Measurements from ENCODE around the gene GFY. TPM values are rescaled to one million over a fixed set of nuclear protein-coding genes. Genes with fewer than 3 reads are reported as not detected.
A peak's percentile ranks its signal among the peaks of the same experiment; 100 is the strongest.

The GFY gene
- total and polyA plus RNA-seq, 5 experiments from 2014 or later = not detected

GRCh38 chr19:49422407-49423070 is 2.6 kb upstream of the GFY start:
- ATAC-seq (peak; percentile 40 to 45), DNase-seq (peak in 4 of 10 donors; percentile 21 to 51 (median 46))
- peaks cover 0 to 2% (median 0%) of the 10 kb centered on the region in 9 donors for H3K9me3 Mint-ChIP-seq
- peaks cover 0 to 10% (median 0%) of the 10 kb centered on the region in 3 donors for H3K36me3 Mint-ChIP-seq
- H3K4me3 Mint-ChIP-seq = peak overlapping the region; percentile 69 to 91 (median 78)
- H3K27me3 Mint-ChIP-seq = peaks cover 55 to 100% (median 82%) of the 10 kb centered on the region in 5 donors
- peak overlapping the region in 3 of 10 donors; percentile 7 to 86 (median 74) for H3K27ac Mint-ChIP-seq
- peaks cover 45 to 62% (median 53%) of the 10 kb centered on the region in 4 donors for H3K4me1 Mint-ChIP-seq
- POLR2A ChIA-PET = interaction anchor here (1.5 kb wide), 1 partner anchor 11 kb away, joined by 4 read pairs; no protein-coding TSS in a partner anchor

GRCh38 chr19:49423071-49423984 is 1.9 kb upstream of the GFY start, which contains the start of gene PTH2:
TSS of gene PTH2 (minus strand) at chr19:49423441. CDS start at chr19:49423339, 102 bp downstream.
- Mint-ChIP-seq H3K9me3 (peaks cover 0 to 2% (median 0%) of the 10 kb centered on the region in 9 donors), H3K4me1 (peaks cover 48 to 66% (median 61%) of the 10 kb centered on the region in 4 donors), H3K27ac (peak within 1 kb of the TSS in 5 of 10 donors; percentile 7 to 86 (median 72)), H3K4me3 (peak within 1 kb of the TSS; percentile 69 to 91 (median 79)), H3K36me3 (peaks cover 0 to 10% (median 0%) of the 10 kb centered on the region in 3 donors), H3K27me3 (peaks cover 57 to 100% (median 83%) of the 10 kb centered on the region in 5 donors)
- POLR2A ChIA-PET = interaction anchor here (1.0 to 3.1 kb wide), 3 partner anchors 10 to 16 kb away, joined by 3 to 11 read pairs (median 4); no protein-coding TSS in a partner anchor
- peak in 1 of 10 donors; percentile 60 for DNase-seq
- peak in 1 of 2 donors; percentile 13 for ATAC-seq

- peaks cover 50 to 71% (median 66%) of the 10 kb centered on the region in 4 donors for H3K4me1 Mint-ChIP-seq
- H3K36me3 Mint-ChIP-seq = peaks cover 0 to 10% (median 0%) of the 10 kb centered on the region in 3 donors
- DNase-seq (peak in 3 of 10 donors; percentile 43 to 55 (median 44)), ATAC-seq (peak; percentile 53 to 61)
- POLR2A ChIA-PET = interaction anchor here (0.7 to 3.1 kb wide), 3 partner anchors 12 to 16 kb away, joined by 3 to 11 read pairs (median 3); no protein-coding TSS in a partner anchor
- H3K27me3 Mint-ChIP-seq = peaks cover 56 to 100% (median 83%) of the 10 kb centered on the region in 5 donors
- peaks cover 0 to 2% (median 0%) of the 10 kb centered on the region in 9 donors for H3K9me3 Mint-ChIP-seq
- H3K27ac Mint-ChIP-seq = peak overlapping the region in 4 of 10 donors; percentile 7 to 72 (median 49)
- H3K4me3 Mint-ChIP-seq = peak overlapping the region; percentile 48 to 81 (median 74)
Measured at GRCh38 chr19:49423985-49424303, 1.2 kb upstream of the GFY start.

GRCh38 chr19:49425922-49426592 is 869 bp downstream of the GFY start:
- peaks cover 54 to 69% (median 64%) of the 10 kb centered on the region in 4 donors for H3K4me1 Mint-ChIP-seq
- ATAC-seq (no peak), DNase-seq (no peak)
- H3K27ac Mint-ChIP-seq = peak overlapping the region in 3 of 10 donors; percentile 2 to 67 (median 41)
- peaks cover 0 to 10% (median 4%) of the 10 kb centered on the region in 3 donors for H3K36me3 Mint-ChIP-seq
- peaks cover 58 to 100% (median 77%) of the 10 kb centered on the region in 5 donors for H3K27me3 Mint-ChIP-seq
- H3K9me3 Mint-ChIP-seq = no peaks in the 10 kb centered on the region
- peak overlapping the region in 7 of 10 donors; percentile 14 to 65 (median 61) for H3K4me3 Mint-ChIP-seq
- POLR2A ChIA-PET = interaction anchor here (0.6 to 3.1 kb wide), 4 partner anchors 9 to 125 kb away, joined by 3 to 11 read pairs (median 3); no protein-coding TSS in a partner anchor

GRCh38 chr19:49427339-49427738 is 2.2 kb downstream of the GFY start:
- ATAC-seq (no peak), DNase-seq (no peak)
- peaks cover 50 to 64% (median 60%) of the 10 kb centered on the region in 4 donors for H3K4me1 Mint-ChIP-seq
- peak overlapping the region in 3 of 10 donors; percentile 41 to 59 (median 47) for H3K27ac Mint-ChIP-seq
- H3K4me3 Mint-ChIP-seq = peak overlapping the region in 6 of 10 donors; percentile 12 to 66 (median 34)
- H3K36me3 Mint-ChIP-seq = peaks cover 0 to 11% (median 4%) of the 10 kb centered on the region in 3 donors
- H3K27me3 Mint-ChIP-seq = peaks cover 57 to 97% (median 73%) of the 10 kb centered on the region in 5 donors
- peaks cover 0 to 5% (median 0%) of the 10 kb centered on the region in 9 donors for H3K9me3 Mint-ChIP-seq
- POLR2A ChIA-PET = interaction anchor here (0.7 to 1.4 kb wide), 4 partner anchors 9 to 21 kb away, joined by 3 to 6 read pairs (median 4); no protein-coding TSS in a partner anchor

GRCh38 chr19:49427855-49428546 is 2.8 kb downstream of the GFY start:
- DNase-seq (peak in 3 of 10 donors; percentile 25 to 39 (median 37)), ATAC-seq (peak; percentile 48 to 52)
- Mint-ChIP-seq H3K36me3 (peaks cover 0 to 11% (median 4%) of the 10 kb centered on the region in 3 donors), H3K4me1 (peaks cover 46 to 62% (median 56%) of the 10 kb centered on the region in 4 donors), H3K27me3 (peaks cover 57 to 97% (median 72%) of the 10 kb centered on the region in 5 donors), H3K9me3 (peaks cover 0 to 5% (median 0%) of the 10 kb centered on the region in 9 donors), H3K27ac (peak overlapping the region in 3 of 10 donors; percentile 7 to 59 (median 53)), H3K4me3 (peak overlapping the region; percentile 50 to 75 (median 62))
- POLR2A ChIA-PET = interaction anchor here (0.7 to 1.4 kb wide), 4 partner anchors 10 to 21 kb away, joined by 3 to 6 read pairs (median 4); no protein-coding TSS in a partner anchor

- DNase-seq (no peak), ATAC-seq (no peak)
- POLR2A ChIA-PET = interaction anchor here (1.4 to 2.1 kb wide), 2 partner anchors 11 to 14 kb away, joined by 3 to 7 read pairs; no protein-coding TSS in a partner anchor
- H3K27ac Mint-ChIP-seq = peak overlapping the region in 1 of 10 donors; percentile 53
- H3K36me3 Mint-ChIP-seq = peaks cover 0 to 11% (median 4%) of the 10 kb centered on the region in 3 donors
- H3K9me3 Mint-ChIP-seq = peaks cover 0 to 5% (median 0%) of the 10 kb centered on the region in 9 donors
- peaks cover 60 to 97% (median 73%) of the 10 kb centered on the region in 5 donors for H3K27me3 Mint-ChIP-seq
- peak overlapping the region in 9 of 10 donors; percentile 29 to 75 (median 60) for H3K4me3 Mint-ChIP-seq
- peaks cover 44 to 64% (median 56%) of the 10 kb centered on the region in 4 donors for H3K4me1 Mint-ChIP-seq
Measured at GRCh38 chr19:49428547-49429451, 3.6 kb downstream of the GFY start.

GRCh38 chr19:49430172-49430677 is 5.0 kb downstream of the GFY start:
- peaks cover 0 to 14% (median 4%) of the 10 kb centered on the region in 3 donors for H3K36me3 Mint-ChIP-seq
- H3K9me3 Mint-ChIP-seq = peaks cover 0 to 5% (median 0%) of the 10 kb centered on the region in 9 donors
- ATAC-seq (no peak), DNase-seq (no peak)
- POLR2A ChIA-PET = interaction anchor here (2.1 kb wide), 1 partner anchor 12 kb away, joined by 7 read pairs; no protein-coding TSS in a partner anchor
- peaks cover 36 to 55% (median 49%) of the 10 kb centered on the region in 4 donors for H3K4me1 Mint-ChIP-seq
- peak overlapping the region in 1 of 10 donors; percentile 14 for H3K27ac Mint-ChIP-seq
- no peak overlapping the region for H3K4me3 Mint-ChIP-seq
- H3K27me3 Mint-ChIP-seq = peaks cover 57 to 92% (median 73%) of the 10 kb centered on the region in 5 donors

- peak in 1 of 2 donors; percentile 39 for ATAC-seq
Measured at GRCh38 chr19:49430678-49431329, 5.6 kb downstream of the GFY start.

More at GRCh38 chr19:49430678-49431329, 5.6 kb downstream of the GFY start:
- POLR2A ChIA-PET = interaction anchor here (0.6 to 2.1 kb wide), 2 partner anchors 12 to 34 kb away, joined by 4 to 7 read pairs; no protein-coding TSS in a partner anchor
- no peak for DNase-seq
- H3K9me3 Mint-ChIP-seq = peaks cover 0 to 5% (median 0%) of the 10 kb centered on the region in 9 donors
- H3K36me3 Mint-ChIP-seq = peaks cover 0 to 14% (median 4%) of the 10 kb centered on the region in 3 donors
- H3K27ac Mint-ChIP-seq = peak overlapping the region in 1 of 10 donors; percentile 52
- peaks cover 36 to 51% (median 48%) of the 10 kb centered on the region in 4 donors for H3K4me1 Mint-ChIP-seq
- peak overlapping the region in 1 of 10 donors; percentile 51 for H3K4me3 Mint-ChIP-seq
- peaks cover 55 to 92% (median 73%) of the 10 kb centered on the region in 5 donors for H3K27me3 Mint-ChIP-seq
